ENCODE measurements around the gene GLS2. TPM values are rescaled to one million over a fixed set of nuclear protein-coding genes. Genes with fewer than 3 reads are reported as not detected.
"Not testable (repeated sequence)": the region's sequence is repeated elsewhere in the genome, so short reads cannot be mapped to it uniquely, and the experiment has no call there.

The GLS2 gene
- total RNA-seq, 4 donors from 2014 or later: 2.1 to 3.1 (median 2.1) TPM; not detected in 1

GRCh38 chr12:56450241-56450640 is 37.7 kb downstream of the GLS2 start:
- H3K4me3 ChIP-seq: no peak overlapping the region
- TF ChIP-seq POLR2A (IDR thresholded peaks at IDR 0.05) (no peak), EP300 (IDR thresholded peaks at IDR 0.05) (no peak)
- TF ChIP-seq, protein P1, sequence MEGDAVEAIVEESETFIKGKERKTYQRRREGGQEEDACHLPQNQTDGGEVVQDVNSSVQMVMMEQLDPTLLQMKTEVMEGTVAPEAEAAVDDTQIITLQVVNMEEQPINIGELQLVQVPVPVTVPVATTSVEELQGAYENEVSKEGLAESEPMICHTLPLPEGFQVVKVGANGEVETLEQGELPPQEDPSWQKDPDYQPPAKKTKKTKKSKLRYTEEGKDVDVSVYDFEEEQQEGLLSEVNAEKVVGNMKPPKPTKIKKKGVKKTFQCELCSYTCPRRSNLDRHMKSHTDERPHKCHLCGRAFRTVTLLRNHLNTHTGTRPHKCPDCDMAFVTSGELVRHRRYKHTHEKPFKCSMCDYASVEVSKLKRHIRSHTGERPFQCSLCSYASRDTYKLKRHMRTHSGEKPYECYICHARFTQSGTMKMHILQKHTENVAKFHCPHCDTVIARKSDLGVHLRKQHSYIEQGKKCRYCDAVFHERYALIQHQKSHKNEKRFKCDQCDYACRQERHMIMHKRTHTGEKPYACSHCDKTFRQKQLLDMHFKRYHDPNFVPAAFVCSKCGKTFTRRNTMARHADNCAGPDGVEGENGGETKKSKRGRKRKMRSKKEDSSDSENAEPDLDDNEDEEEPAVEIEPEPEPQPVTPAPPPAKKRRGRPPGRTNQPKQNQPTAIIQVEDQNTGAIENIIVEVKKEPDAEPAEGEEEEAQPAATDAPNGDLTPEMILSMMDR (IDR thresholded peaks at IDR 0.05): no peak
- 76 to 84% methylated on average over 3 of the region's 3 CpGs for WGBS, 2 donors
- H3K36me3 ChIP-seq: no peaks in the 10 kb centered on the region
- no peak for DNase-seq (ENCODE audit: low spot score in 2 of 2)
- no peaks in the 10 kb centered on the region for H3K27me3 ChIP-seq
- H3K9me3 ChIP-seq: no peaks in the 10 kb centered on the region
- peak overlapping the region in 1 of 4 donors; percentile 89 for H3K27ac ChIP-seq
- H3K4me1 ChIP-seq: peaks cover 0 to 8% (median 3%) of the 10 kb centered on the region in 4 donors

DNA sequence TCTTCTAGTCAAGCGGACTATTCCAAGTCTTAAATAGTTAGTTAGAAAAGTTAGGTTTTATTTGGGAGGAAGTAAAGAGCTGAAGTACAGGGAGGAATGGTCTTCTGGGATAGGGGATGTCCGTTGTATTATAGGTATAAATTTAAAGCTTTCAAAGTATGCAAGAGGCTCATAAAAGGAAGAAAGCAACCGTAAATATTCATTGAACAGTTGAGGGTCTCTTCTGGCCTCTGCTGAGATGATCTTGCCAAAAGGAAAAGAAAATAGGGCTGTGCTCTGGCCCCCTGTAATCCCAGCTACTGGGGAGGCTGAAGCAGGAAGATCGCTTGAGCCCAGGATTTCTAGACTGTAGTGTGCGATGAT is 38.4 kb downstream of the GLS2 start:
- H3K27ac ChIP-seq: peak overlapping the region; percentile 76 to 89 (median 82)
- H3K9me3 ChIP-seq: no peaks in the 10 kb centered on the region

DNA sequence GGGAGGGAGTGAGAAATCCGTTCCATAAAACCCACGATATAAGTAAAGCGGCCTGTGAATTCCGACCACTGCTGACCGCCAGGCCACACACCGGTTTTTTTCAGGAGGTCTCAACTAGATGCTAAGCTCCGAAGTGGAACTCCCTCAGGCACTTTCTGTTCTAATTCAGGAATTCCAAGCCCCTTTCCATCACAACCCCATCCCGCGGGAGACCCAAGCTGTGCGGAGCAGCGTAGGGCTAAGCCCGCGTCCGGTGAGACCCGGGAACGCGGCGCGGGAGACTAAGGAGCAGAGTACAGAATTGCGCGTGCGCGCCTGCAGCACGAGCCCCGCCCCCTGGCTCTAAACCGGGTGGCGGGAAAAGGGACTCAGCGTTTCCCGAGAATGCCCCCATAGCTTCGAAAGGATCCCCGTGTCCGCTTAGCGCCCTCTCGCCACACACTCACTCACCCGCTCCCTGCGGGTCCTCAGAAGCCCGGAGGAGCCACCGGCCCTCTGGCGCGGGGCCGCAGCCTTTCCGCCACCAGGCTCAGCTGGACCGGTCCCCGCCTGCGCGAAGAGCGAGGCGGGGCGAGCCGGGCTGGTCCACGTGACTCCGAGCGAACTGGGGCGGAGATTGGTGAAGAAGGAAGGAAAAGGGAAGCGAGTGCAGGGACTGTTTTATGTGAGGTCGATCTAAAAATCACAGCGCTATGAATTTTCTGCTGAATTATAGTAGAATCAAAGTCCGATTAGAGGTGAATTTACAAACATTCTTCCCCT is 38.9 kb downstream of the GLS2 start, which contains the start of gene TIMELESS:
TSS of gene TIMELESS (minus strand) at position 567 of the 762 bp plus-strand sequence. CDS start 15,256 bp downstream, outside the sequence.
- peak; percentile 75 to 85 for DNase-seq (ENCODE audit: low spot score in 2 of 2)
- no peaks in the 10 kb centered on the region for H3K36me3 ChIP-seq
- TF ChIP-seq, protein P1 (IDR thresholded peaks at IDR 0.05): peak in 2 of 5 experiments; percentile 59 to 60
- TF ChIP-seq EP300 (IDR thresholded peaks at IDR 0.05): peak; percentile 81 to 85
- peak in 1 of 2 donors; percentile 67 for TF ChIP-seq POLR2A (IDR thresholded peaks at IDR 0.05)
- H3K4me1 ChIP-seq: peaks cover 0 to 8% (median 3%) of the 10 kb centered on the region in 4 donors
- 0 to 1% methylated on average over 34 to 58 of the region's 58 CpGs for WGBS, 2 donors
- no peaks in the 10 kb centered on the region for H3K27me3 ChIP-seq
- H3K27ac ChIP-seq: peak within 1 kb of the TSS; percentile 76 to 89 (median 82)
- H3K9me3 ChIP-seq: no peaks in the 10 kb centered on the region
- H3K4me3 ChIP-seq: peak within 1 kb of the TSS; percentile 56 to 85 (median 60)

More for the DNA sequence above, 38.4 kb downstream of the GLS2 start:
- Histone ChIP-seq H3K36me3 (no peaks in the 10 kb centered on the region), H3K4me1 (peaks cover 0 to 8% (median 3%) of the 10 kb centered on the region in 4 donors), H3K27me3 (no peaks in the 10 kb centered on the region), H3K4me3 (peak overlapping the region; percentile 56 to 85 (median 60))
- 29 to 34% methylated on average over 5 of the region's 5 CpGs for WGBS, 2 donors
- TF ChIP-seq EP300 (IDR thresholded peaks at IDR 0.05) (no peak), POLR2A (IDR thresholded peaks at IDR 0.05) (no peak)
- TF ChIP-seq, protein P1 (IDR thresholded peaks at IDR 0.05): no peak
- DNase-seq (ENCODE audit: low spot score in 2 of 2): no peak

DNA sequence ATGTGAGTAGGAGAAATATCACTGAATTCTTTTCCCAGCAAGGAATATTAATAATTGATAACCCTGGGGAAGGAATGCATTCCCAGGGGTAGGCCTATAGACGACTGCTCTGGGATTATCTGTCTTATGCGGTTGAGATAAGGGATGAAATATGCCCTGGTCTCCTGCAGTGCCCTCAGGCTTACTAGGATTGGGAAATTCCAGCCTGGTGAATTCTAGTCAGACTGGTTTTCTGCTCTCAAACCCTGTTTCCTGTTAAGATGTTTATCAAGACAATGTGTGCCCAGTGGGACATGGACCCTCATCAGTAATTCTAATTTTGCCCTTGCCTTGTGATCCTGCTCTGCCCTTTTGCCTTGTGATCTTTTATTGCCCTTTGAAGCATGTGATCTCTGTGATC is 44.8 kb downstream of the GLS2 start:
- not testable (repeated sequence) for DNase-seq (ENCODE audit: low spot score in 2 of 2); H3K9me3 ChIP-seq; H3K27ac ChIP-seq; H3K4me3 ChIP-seq; H3K36me3 ChIP-seq; H3K4me1 ChIP-seq; H3K27me3 ChIP-seq
- 81 to 93% methylated on average over 2 of the region's 2 CpGs for WGBS, 2 donors

- 83 to 86% methylated on average over 11 of the region's 11 CpGs for WGBS, 2 donors
- TF ChIP-seq, protein P1 (IDR thresholded peaks at IDR 0.05): no peak
- no peak for TF ChIP-seq EP300 (IDR thresholded peaks at IDR 0.05)
- TF ChIP-seq POLR2A (IDR thresholded peaks at IDR 0.05): no peak
- Histone ChIP-seq H3K9me3 (no peaks in the 10 kb centered on the region), H3K27me3 (no peaks in the 10 kb centered on the region), H3K4me1 (no peaks in the 10 kb centered on the region), H3K36me3 (peaks cover 0 to 8% (median 0%) of the 10 kb centered on the region in 3 donors), H3K27ac (no peak overlapping the region), H3K4me3 (no peak overlapping the region)
- DNase-seq (ENCODE audit: low spot score in 2 of 2): no peak
These were observed 50.4 kb downstream of the GLS2 start for GRCh38 chr12:56437430-56438176.
